Measurements from ENCODE around the gene NCK1.

- TF ChIP-seq TAF1 (IDR thresholded peaks at IDR 0.05; ENCODE audit: borderline replicate concordance, low read depth, low read length) (no peak), POLR2A (IDR thresholded peaks at IDR 0.05; ENCODE audit: low read depth, low read length) (no peak), POLR2AphosphoS5 (IDR thresholded peaks at IDR 0.05; ENCODE audit: low read depth, low read length) (no peak)
Measured at GRCh38 chr3:136949708-136950107, 87.7 kb downstream of the NCK1 start.

Measured in GM12892 (cell line).